NCI-H69 (cell line): ENCODE data around the gene MEN1.
"Not testable (repeated sequence)": the region's sequence is repeated elsewhere in the genome, so short reads cannot be mapped to it uniquely, and the experiment has no call there.

Experiments
- DNase-seq: peaks from one replicate; lab custom pipeline; 2025; lab: John Stamatoyannopoulos, UW

MEN1 gene

DNA sequence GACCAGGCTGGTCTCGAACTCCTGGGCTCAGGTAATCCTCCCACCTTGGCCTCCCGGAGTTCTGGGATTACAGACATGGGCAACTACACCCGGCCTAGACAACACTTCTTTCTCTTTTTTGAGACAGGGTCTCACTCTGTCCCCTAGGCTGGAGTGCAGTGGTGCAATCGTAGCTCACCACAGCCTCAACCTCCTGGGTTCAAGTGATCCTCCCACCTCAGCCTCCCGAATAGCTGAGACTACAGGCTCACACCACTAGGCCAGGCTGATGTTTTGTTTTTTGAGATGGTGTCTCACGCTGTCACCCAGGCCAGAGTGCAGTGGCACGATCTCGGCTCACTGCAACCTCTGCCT lies 35.4 kb upstream of the MEN1 start:
- not testable (repeated sequence) for DNase-seq

DNA sequence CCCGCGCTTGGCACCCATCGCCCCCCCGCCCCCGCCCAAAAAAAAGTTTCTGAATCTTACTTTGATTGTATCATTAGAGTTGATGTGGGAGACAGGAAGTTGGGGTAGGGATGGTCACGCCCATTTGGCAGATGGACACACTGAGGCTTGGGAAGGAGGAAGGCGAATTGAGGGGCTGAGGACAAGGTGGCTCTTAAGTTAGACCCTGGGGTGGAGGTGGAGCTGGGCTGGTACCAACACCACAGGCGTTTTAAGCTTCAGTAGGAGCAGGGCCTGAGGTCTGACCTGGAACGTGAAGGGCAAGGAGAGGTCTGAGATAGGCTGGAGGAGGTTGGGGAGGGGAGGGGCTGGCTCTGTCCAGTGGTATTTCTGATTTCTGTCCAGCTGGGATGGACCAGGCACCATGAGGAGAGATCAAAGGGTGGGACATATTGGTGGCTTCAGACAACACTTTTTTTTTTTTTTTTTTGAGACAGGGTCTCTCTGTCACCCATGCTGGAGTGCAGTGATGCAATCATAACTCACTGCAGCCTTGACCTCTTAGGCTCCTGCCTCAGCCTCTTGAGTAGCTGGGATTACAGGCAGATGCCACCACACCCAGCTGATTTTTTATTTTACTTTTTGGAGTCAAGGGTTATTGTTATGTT lies 34.9 kb upstream of the MEN1 start:
- no peak for DNase-seq

- peak; percentile 98 for DNase-seq
These were observed 34.2 kb upstream of the MEN1 start, which contains the start of gene CDC42BPG for GRCh38 chr11:64844330-64845128. TSS of gene CDC42BPG (minus strand) at chr11:64844653. CDS start at chr11:64844569, 84 bp downstream.

- DNase-seq, result peak; percentile 78
These were observed 33.5 kb upstream of the MEN1 start for GRCh38 chr11:64843686-64844329.

DNA sequence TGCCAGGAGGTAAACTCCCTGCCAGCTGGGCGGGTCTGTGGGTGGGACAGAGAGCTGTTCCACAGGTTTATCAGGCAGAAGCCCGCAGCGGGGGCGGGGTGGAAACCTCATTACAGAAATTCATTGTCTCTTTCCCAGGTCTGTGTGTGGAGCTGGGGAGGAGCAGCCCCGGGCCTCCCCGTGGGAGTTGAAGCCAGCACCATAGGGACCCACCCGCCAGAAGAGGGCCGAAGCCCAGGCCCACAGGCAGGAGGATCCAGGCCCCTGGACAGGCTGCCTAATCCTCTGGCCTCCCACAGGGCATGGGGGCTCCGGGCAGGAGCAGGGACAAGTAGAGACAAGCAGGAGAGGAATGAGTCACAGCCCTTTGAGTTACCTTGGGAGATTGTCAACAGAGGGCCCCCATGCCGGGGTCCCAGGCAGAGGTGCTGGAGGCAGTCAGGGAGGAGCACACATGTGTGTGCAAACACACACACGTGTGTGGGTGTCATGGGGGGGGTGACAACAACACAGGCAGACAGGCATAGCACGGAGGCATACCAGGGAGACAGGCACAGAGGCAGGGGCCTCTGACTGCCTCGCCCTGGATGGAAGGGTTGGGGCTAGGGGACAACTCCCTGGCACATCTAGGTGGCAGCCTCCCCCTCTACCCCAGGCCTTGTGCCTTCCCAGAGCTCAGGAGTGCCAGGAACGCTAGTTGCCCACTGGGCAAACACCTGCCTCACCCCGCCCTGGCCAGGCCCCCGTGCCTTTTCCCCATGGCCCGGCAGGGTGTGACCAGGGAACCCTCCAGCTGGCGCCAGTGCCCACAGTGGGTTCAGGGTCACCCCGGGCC lies 32.7 kb upstream of the MEN1 start:
- peak; percentile 88 for DNase-seq

DNA sequence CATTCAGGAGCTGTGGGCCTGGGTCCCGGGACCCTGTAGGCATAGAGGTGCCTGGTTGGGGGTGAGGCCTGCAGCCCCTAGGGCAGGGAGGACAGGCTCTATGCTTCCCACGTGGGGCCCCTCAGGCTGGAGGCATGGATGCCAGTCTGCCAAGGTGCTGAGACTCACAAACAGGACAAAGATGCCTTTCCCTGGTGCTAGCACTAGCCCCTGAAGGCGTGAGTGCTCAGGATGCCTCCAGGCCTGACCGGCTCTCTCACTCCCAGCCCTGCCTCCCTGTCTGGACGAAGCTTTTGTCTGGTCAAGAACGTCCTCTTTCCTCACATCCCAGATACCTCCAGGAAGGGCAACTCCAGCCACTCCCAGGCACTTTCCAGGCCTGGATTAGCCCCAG lies 32.0 kb upstream of the MEN1 start:
- peak; percentile 35 for DNase-seq

GRCh38 chr11:64841592-64842365 lies 31.4 kb upstream of the MEN1 start:
- DNase-seq, result no peak

- no peak for DNase-seq
These were observed 29.8 kb upstream of the MEN1 start for GRCh38 chr11:64839887-64840782.

DNA sequence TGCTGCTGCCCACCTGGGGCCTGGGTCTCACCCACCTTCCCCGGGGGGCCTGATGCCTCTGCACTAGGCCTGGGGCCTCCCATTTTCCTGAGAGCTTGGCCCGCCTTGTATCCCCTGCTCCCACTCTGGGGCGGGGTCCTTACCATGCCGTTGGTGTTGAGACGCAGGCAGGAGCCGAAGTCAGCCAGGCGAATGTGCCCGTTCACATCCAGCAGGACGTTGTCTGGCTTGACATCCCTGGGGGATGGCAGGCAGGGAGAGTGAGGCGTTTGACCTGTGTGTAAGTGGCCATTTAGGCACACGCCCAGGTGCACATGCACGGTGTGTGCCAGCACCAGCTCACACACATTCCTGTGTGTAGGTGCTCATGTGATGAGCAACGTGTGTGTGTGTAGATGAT lies 29.0 kb upstream of the MEN1 start:
- DNase-seq, result no peak

DNA sequence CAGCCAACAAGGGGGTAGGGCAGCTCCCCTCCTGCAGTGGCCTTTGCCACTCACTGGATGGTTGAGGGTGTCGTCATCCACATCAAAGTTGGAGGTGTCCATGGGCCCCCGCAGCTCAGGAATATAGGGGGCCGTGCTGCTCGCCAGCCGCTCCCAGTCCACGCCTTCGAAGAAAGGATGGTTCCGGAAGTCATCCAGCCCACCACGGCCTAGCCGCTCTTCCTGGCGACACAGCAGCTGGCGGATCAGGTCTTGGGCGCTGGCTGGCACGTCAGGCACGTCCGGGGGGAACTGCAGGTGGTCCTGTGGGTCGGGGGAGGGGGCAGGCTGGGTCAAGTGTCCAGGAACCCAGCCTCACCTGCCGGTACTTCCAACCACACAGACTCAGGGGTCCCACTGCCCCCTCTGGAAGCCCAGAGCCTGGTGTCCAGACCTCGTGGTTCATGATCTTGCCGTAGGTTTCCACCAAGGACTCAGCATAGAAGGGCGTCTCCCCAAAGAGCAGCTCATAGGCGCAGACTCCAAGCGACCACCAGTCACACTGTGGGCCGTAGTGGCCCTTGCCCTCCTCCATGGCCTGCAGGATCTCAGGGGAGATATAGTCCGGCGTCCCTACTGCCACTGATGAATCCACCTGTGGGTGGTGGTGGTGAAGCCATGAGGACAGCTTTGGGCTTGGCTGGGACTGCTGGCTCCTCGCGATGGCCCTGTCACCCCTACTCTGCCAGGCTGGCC lies 28.4 kb upstream of the MEN1 start:
- no peak for DNase-seq

DNA sequence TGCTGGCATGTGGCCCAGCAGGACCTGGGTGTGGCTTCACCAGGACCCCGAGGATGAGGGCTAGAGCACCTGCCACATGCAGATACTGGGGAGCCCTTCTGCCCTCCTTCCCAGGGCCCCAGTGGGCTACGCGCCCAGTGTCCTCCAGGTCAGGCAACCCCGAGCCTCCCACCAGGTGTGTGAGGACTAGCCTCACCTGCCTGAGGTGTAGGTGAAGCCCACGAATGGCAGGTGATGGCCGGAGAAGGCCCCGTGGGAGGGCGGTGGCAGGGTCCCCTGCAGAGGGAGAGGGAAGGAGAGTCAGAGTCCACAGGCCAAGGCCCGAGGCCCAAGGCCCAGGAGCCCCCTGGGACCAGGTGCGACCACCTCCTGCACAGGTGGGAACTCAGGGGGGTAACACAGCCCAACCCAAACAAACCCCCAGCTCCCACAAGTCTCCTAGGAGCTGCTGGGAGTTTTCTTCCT lies 27.6 kb upstream of the MEN1 start:
- DNase-seq, result no peak

- DNase-seq, result no peak
These were observed 26.2 kb upstream of the MEN1 start for GRCh38 chr11:64836448-64837072.

DNA sequence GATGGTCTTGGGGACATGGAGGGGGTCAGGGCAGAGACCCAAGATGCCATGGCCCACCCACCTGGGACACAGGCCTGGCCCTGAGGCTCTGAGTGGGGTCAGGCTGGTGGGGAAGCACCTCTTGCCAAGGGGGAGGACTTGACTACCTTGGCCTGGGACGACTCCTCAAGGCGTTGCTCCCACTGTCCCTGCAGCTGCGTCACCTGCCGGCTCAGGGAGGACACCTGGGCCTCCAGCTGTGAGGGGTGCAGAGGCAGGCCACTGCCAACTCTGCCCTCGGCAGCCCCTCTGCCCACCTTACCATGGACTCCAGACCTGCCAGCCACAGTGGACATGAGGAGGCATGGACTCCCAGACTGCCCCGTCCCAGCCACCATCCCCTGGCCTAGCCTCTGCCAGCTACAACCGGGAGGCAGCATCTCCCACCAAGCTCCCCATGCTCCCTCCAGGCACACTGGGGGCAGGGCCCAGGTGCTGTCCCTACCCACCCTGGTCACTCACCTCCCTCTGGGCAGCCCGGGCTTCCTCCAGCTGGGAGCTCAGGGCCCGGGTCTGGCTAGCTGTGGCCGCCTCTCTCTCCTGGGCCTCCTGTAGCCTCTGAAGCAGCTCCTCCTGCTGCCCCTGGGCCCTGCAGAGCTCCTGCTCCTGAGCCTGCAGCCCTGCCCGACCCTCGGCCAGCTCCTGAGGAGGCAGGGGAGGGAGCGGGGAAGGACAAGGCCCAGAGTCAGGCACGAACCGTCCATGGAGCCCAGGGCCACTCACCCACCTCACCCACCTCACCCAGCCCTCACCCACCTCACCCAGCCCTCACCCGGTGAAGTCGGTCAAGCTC lies 25.5 kb upstream of the MEN1 start:
- no peak for DNase-seq

- DNase-seq, result no peak
These were observed 24.6 kb upstream of the MEN1 start for GRCh38 chr11:64834723-64835615.

DNA sequence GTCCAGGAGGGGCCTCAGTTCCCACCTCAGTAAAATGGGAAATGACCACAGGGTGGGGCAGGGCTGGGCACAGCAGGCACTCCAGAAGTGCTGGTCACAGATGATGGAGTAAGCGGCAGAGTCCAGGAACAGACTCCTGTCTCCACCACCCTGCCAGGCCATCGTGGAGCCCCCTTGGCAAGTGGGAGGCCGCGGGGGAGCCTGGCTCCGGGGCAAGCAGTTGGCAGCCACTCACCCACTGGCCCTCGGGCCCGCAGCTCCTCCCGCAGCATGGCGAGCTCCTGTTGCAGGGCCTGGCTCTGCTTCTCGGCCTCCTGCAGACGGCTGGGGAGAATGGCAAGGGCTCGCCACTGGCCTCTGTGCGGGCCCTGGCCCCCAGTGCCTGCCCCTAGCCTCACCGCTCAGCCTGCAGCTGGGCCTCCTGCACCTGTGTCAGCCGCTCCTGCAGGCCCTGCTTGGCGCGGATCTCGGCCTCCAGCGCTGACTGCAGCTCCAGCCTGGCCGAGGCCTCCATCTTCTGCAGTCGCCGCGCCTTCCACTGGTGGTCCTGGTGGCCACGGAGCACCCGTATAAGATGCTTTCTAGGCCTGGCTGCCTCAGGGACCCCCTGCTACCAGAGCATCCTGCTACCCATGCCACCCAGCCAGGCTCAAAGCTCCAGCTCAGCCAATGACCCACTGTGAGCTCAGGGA lies 23.8 kb upstream of the MEN1 start:
- DNase-seq, result no peak

DNA sequence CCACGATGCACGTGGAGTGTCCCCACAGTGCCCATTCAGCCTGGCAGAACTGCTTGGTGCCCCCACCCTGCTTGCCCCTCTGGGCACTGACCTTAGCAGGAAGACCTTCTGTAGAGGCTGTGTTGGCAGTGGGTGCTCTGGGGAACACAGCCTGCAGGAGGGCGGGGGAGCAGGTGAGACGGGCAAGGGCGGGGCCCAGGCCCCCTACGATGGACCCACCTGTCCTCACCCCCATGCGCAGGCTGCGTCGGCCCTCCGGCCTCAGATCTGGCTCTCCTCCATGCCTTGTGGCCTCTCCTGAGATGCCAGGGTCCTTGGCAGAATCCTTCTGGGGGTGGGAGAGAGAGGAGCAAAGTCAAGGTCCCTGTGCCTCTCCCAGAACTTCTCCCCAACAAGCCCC lies 23.2 kb upstream of the MEN1 start:
- DNase-seq, result no peak

- DNase-seq, result no peak
These were observed 22.8 kb upstream of the MEN1 start for GRCh38 chr11:64833198-64833502.
